Muscle of leg (tissue), 11 donors: Measurements from ENCODE around the gene DENND6A. TPM values are rescaled to one million over a fixed set of nuclear protein-coding genes. Genes with fewer than 3 reads are reported as not detected.

Experiments used
- DNase-seq: peaks from one replicate; pipeline ENCODE4 v3.0.0; 2013
- H3K27ac ChIP-seq: one replicate; pipeline ENCODE4 v1.5.1; 2013; ENCODE audit warnings: mild to moderate bottlenecking, low read length, control low read depth
- H3K27me3 ChIP-seq: one replicate; pipeline ENCODE4 v1.6.1; 2013; ENCODE audit warnings: low read length; ENCODE audit not compliant: control insufficient read depth, insufficient read depth
- H3K36me3 ChIP-seq: one replicate; pipeline ENCODE4 v1.6.1; 2013; ENCODE audit warnings: low read length; ENCODE audit not compliant: control insufficient read depth, insufficient read depth
- H3K4me1 ChIP-seq: one replicate; pipeline ENCODE4 v1.6.1; 2013; ENCODE audit warnings: low read length; ENCODE audit not compliant: control insufficient read depth, insufficient read depth
- H3K4me3 ChIP-seq: one replicate; pipeline ENCODE4 v1.5.1; 2013; ENCODE audit warnings: low read length, control low read depth
- H3K9me3 ChIP-seq: replicated peaks from 2 replicates; pipeline ENCODE4 v1.6.1; 2013; ENCODE audit warnings: low read depth, low read length; ENCODE audit not compliant: control insufficient read depth
- WGBS: methylation state at CpG from one replicate; pipeline ENCODE4 v1.1.5; 2013; ENCODE audit warnings: missing lambda C conversion rate; ENCODE audit not compliant: insufficient coverage; 5-methylcytosine and 5-hydroxymethylcytosine counted together
- polyA plus RNA-seq, 8 donors: library from polyadenylated mRNA; unstranded; fragments of 120-200 nt; gene quantifications; one replicate each; pipeline versions ENCODE4 v1.2.1 to v1.2.3, GENCODE V29; 2013; ENCODE audit warnings: inconsistent platforms in 1 of 8, low replicate concordance in 1 of 8; ENCODE audit not compliant: insufficient read length in 8 of 8, insufficient read depth in 1 of 8
- total RNA-seq: library from RNA; stranded (reverse); fragments of 120-200 nt; gene quantifications from one replicate; pipeline ENCODE4 v1.2.4, GENCODE V29; 2013

Gene DENND6A
- total and polyA plus RNA-seq, 9 donors: 11.5 to 17.7 (median 13.6) TPM

- no peaks in the 10 kb centered on the region for H3K9me3 ChIP-seq
- H3K4me1 ChIP-seq: no peaks in the 10 kb centered on the region
- no peaks in the 10 kb centered on the region for H3K27me3 ChIP-seq
- no peak overlapping the region for H3K27ac ChIP-seq
- H3K36me3 ChIP-seq: peaks cover 15% of the 10 kb centered on the region
- H3K4me3 ChIP-seq: no peak overlapping the region
- no peak for DNase-seq
- 100% methylated on average over 1 of the region's 6 CpGs for WGBS
Observed at GRCh38 chr3:57586778-57587177, 106.1 kb downstream of the DENND6A start.

DNA sequence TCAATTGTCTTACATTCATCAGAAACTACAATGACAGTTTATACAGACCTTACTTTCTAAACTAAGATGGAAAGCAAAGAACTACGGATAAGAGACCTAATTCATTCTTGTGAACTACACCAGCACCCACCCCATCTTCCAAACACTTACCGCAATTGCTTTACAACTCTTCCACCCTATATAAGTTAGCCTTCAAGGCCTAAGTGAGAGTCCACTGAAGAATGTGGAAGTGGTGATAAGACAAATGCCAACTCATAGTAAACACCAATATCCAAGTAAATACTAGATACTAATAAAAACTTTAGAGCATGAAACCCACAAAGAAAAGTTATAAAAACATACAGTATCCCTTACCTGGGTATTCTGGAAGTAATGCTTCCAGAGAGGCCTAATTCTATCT lies 109.3 kb downstream of the DENND6A start:
- peaks cover 23% of the 10 kb centered on the region for H3K36me3 ChIP-seq
- no peaks in the 10 kb centered on the region for H3K9me3 ChIP-seq
- no CpG with 5 or more reads among the region's 2 CpGs for WGBS
- H3K4me1 ChIP-seq: no peaks in the 10 kb centered on the region
- no peak for DNase-seq
- H3K4me3 ChIP-seq: no peak overlapping the region
- H3K27me3 ChIP-seq: no peaks in the 10 kb centered on the region
- no peak overlapping the region for H3K27ac ChIP-seq

DNA sequence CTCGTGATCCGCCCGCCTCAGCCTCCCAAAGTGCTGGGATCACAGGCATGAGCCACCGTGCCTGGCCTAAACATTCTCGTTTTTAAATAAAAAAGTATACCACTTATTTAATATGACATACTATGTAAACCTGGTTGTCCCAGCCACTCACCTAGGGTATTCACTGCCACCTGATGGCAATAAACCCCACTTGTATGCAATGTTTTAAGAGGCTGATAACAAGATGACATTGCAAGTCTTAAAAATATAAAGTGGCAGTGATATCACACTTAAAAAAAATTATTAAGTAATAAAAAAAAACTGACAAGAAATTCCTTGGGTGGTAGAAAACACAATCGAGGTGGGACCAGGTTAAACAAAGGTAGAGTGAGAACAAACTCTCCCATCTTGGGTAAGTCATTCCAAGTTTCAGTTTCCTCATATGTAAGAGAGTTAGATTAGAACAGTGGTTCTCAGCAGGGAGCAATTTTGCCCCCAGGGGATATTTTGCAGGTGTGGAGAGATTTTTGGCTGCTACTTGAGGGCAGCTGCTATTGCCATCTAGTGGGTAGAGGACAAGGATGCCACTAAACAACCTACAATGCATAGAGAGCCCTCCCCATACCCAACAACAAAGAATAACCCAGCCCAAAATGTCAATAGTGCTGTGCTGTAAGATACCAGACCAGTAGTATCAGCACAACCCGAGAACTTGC lies 110.3 kb downstream of the DENND6A start:
- H3K27me3 ChIP-seq: no peaks in the 10 kb centered on the region
- H3K36me3 ChIP-seq: peaks cover 33% of the 10 kb centered on the region
- WGBS: no CpG with 5 or more reads among the region's 7 CpGs
- H3K27ac ChIP-seq: no peak overlapping the region
- H3K9me3 ChIP-seq: no peaks in the 10 kb centered on the region
- no peaks in the 10 kb centered on the region for H3K4me1 ChIP-seq
- H3K4me3 ChIP-seq: no peak overlapping the region
- no peak for DNase-seq

- 86% methylated on average over 1 of the region's 9 CpGs for WGBS
- Histone ChIP-seq H3K9me3 (no peaks in the 10 kb centered on the region), H3K4me3 (no peak overlapping the region), H3K27me3 (no peaks in the 10 kb centered on the region), H3K36me3 (peaks cover 45% of the 10 kb centered on the region), H3K4me1 (no peaks in the 10 kb centered on the region), H3K27ac (no peak overlapping the region)
- no peak for DNase-seq
Observed at GRCh38 chr3:57577801-57578200, 115.1 kb downstream of the DENND6A start.

DNA sequence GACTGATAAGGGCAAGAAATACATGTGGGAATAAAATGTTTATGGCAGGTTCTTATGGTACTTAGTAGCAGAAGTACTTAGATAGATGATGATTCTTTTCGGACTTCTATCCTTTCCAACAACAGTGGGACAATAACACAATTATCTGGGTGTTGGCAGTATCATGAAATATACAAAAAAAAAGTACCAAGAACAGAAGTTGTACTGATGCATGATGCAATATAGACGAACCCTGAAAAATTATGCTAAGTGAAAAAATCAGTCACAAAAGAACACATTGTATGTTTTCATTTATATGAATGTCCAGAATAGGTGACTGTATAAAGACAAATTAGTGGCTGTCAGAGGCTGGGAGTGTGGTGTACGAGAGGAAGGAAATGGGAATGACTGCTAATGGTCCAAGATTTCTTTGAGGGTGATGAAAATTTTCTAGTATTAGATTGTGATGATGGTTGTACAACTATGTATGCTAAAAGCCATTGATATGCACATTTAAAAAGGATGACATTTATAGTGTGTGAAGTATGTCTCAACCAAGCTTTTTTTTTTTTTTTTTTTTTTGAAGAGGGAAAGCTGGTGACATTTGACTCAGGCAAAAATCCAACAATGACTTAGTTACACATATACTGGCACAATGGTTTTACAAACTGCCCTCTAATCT lies 116.8 kb downstream of the DENND6A start:
- Histone ChIP-seq H3K27me3 (no peaks in the 10 kb centered on the region), H3K27ac (no peak overlapping the region), H3K36me3 (peaks cover 41% of the 10 kb centered on the region), H3K4me3 (no peak overlapping the region), H3K4me1 (no peaks in the 10 kb centered on the region), H3K9me3 (no peaks in the 10 kb centered on the region)
- 88% methylated on average over 1 of the region's 3 CpGs for WGBS
- DNase-seq: no peak

Other genes with a start within 250 kb of the DENND6A start
- gene DNAH12, start 148.7 kb downstream of the DENND6A start, total RNA-seq: 0.58 TPM
- gene DNAH12, start 148.7 kb downstream of the DENND6A start, polyA plus RNA-seq: under 1 TPM; 0.04 to 0.49 (median 0.26) TPM
- 6.6 TPM for gene PDE12, start 136.8 kb downstream of the DENND6A start, total RNA-seq
- 1 to 10 TPM; 6.1 to 9.7 (median 7.4) TPM for gene PDE12, start 136.8 kb downstream of the DENND6A start, polyA plus RNA-seq
- 95.2 TPM for gene ARF4, start 95.7 kb downstream of the DENND6A start, total RNA-seq
- 100 to 1,000 TPM; 148 to 243 (median 161) TPM for gene ARF4, start 95.7 kb downstream of the DENND6A start, polyA plus RNA-seq
- 57.1 TPM for gene SLMAP, start 63.2 kb upstream of the DENND6A start, total RNA-seq
- 10 to 100 TPM; 39.3 to 63.2 (median 44.9) TPM for gene SLMAP, start 63.2 kb upstream of the DENND6A start, polyA plus RNA-seq